8988T (cell line): ENCODE measurements around the gene LMTK2.

Experiments
- DNase-seq: peaks from one replicate; pipeline ENCODE4 v3.0.0; 2011

LMTK2 gene

GRCh38 chr7:98138672-98139071 lies 32.0 kb downstream of the LMTK2 start:
- DNase-seq: no peak

- DNase-seq: no peak
Observed at GRCh38 chr7:98142658-98143057, 36.0 kb downstream of the LMTK2 start.

- DNase-seq: no peak
Observed at GRCh38 chr7:98148607-98149006, 41.9 kb downstream of the LMTK2 start.

- no peak for DNase-seq
Observed at GRCh38 chr7:98149116-98149692, 42.5 kb downstream of the LMTK2 start.

GRCh38 chr7:98151884-98152283 lies 45.2 kb downstream of the LMTK2 start:
- DNase-seq: no peak

- no peak for DNase-seq
Observed at GRCh38 chr7:98156700-98157099, 50.0 kb downstream of the LMTK2 start.

- no peak for DNase-seq
Observed at GRCh38 chr7:98157761-98158160, 51.1 kb downstream of the LMTK2 start.

- no peak for DNase-seq
Observed at GRCh38 chr7:98162758-98163157, 56.1 kb downstream of the LMTK2 start.

GRCh38 chr7:98163269-98163668 lies 56.6 kb downstream of the LMTK2 start:
- DNase-seq: no peak

GRCh38 chr7:98163704-98164494 lies 57.2 kb downstream of the LMTK2 start:
- DNase-seq: no peak

GRCh38 chr7:98165827-98166667 lies 59.4 kb downstream of the LMTK2 start:
- no peak for DNase-seq

GRCh38 chr7:98166668-98166970 lies 60.0 kb downstream of the LMTK2 start:
- DNase-seq: no peak

- no peak for DNase-seq
Observed at GRCh38 chr7:98167653-98168052, 61.0 kb downstream of the LMTK2 start.

- DNase-seq: peak; percentile 54
Observed at GRCh38 chr7:98168181-98168903, 61.7 kb downstream of the LMTK2 start.

GRCh38 chr7:98168904-98169621 lies 62.4 kb downstream of the LMTK2 start:
- no peak for DNase-seq

GRCh38 chr7:98170966-98171365 lies 64.3 kb downstream of the LMTK2 start:
- no peak for DNase-seq

- DNase-seq: no peak
Observed at GRCh38 chr7:98171449-98171848, 64.8 kb downstream of the LMTK2 start.

- DNase-seq: no peak
Observed at GRCh38 chr7:98174334-98175259, 67.9 kb downstream of the LMTK2 start.

- no peak for DNase-seq
Observed at GRCh38 chr7:98175260-98175940, 68.7 kb downstream of the LMTK2 start.

- DNase-seq: no peak
Observed at GRCh38 chr7:98177553-98177952, 70.9 kb downstream of the LMTK2 start.

- DNase-seq: no peak
Observed at GRCh38 chr7:98178321-98178720, 71.7 kb downstream of the LMTK2 start.
